ENCODE measurements around the gene CFAP141.

The CFAP141 gene

GRCh38 chr1:154192476-154192875 is 13.7 kb downstream of the CFAP141 start:
- H3K4me3 ChIP-seq (ENCODE audit: low read depth, low read length) = no peak overlapping the region
- DNase-seq (ENCODE audit: low read depth) = no peak
- TF ChIP-seq, protein P1, sequence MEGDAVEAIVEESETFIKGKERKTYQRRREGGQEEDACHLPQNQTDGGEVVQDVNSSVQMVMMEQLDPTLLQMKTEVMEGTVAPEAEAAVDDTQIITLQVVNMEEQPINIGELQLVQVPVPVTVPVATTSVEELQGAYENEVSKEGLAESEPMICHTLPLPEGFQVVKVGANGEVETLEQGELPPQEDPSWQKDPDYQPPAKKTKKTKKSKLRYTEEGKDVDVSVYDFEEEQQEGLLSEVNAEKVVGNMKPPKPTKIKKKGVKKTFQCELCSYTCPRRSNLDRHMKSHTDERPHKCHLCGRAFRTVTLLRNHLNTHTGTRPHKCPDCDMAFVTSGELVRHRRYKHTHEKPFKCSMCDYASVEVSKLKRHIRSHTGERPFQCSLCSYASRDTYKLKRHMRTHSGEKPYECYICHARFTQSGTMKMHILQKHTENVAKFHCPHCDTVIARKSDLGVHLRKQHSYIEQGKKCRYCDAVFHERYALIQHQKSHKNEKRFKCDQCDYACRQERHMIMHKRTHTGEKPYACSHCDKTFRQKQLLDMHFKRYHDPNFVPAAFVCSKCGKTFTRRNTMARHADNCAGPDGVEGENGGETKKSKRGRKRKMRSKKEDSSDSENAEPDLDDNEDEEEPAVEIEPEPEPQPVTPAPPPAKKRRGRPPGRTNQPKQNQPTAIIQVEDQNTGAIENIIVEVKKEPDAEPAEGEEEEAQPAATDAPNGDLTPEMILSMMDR (conservative IDR thresholded peaks at IDR 0.05; ENCODE audit: low read depth, low read length) = no peak

DNA sequence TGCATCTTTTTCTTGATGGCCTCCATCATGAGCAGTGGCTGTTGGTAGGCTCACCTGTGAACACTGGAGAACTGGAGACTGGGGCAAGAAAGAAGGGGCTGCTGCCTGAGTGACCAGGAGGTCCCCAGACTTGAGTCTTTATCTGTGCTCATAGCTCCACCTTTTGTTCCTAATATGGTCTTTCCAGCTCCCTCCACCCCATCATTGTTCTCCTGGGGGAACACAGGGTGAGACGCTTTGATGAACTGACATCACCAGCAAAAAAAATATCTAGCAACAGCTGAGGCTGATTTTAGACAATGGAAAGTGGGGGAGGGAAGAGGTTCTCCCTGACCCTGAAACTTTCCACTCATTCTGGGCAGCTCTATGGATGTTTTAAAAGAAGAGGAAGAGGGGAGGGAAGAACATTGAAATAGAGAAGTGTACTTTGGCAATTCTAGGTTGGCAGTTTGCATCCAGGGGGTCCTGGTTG is 14.1 kb downstream of the CFAP141 start, which contains the start of gene TPM3:
Gene TPM3, minus strand, starts transcription at position 111 of the 472 bp plus-strand sequence. Its CDS starts 82 bp downstream, at position 29.
- no peak within 1 kb of the TSS for H3K4me3 ChIP-seq (ENCODE audit: low read depth, low read length)

GRCh38 chr1:154190550-154190949 is 15.6 kb downstream of the CFAP141 start:
- TF ChIP-seq, protein P1 (conservative IDR thresholded peaks at IDR 0.05; ENCODE audit: low read depth, low read length) = no peak
- H3K4me3 ChIP-seq (ENCODE audit: low read depth, low read length) = no peak overlapping the region

More for the DNA sequence above, 14.1 kb downstream of the CFAP141 start, which contains the start of gene TPM3:
- TF ChIP-seq, protein P1 (conservative IDR thresholded peaks at IDR 0.05; ENCODE audit: low read depth, low read length) = no peak
- no peak for DNase-seq (ENCODE audit: low read depth)

GRCh38 chr1:154186852-154187501 is 19.2 kb downstream of the CFAP141 start:
- DNase-seq (ENCODE audit: low read depth) = no peak
- TF ChIP-seq, protein P1 (conservative IDR thresholded peaks at IDR 0.05; ENCODE audit: low read depth, low read length) = no peak
- H3K4me3 ChIP-seq (ENCODE audit: low read depth, low read length) = no peak overlapping the region

More at GRCh38 chr1:154190550-154190949, 15.6 kb downstream of the CFAP141 start:
- peak; percentile 74 for DNase-seq (ENCODE audit: low read depth)

- H3K4me3 ChIP-seq (ENCODE audit: low read depth, low read length) = no peak overlapping the region
- TF ChIP-seq, protein P1 (conservative IDR thresholded peaks at IDR 0.05; ENCODE audit: low read depth, low read length) = peak; percentile 55
- DNase-seq (ENCODE audit: low read depth) = peak; percentile 58
Measured at GRCh38 chr1:154186177-154186576, 20.0 kb downstream of the CFAP141 start.

GRCh38 chr1:154183046-154183915 is 22.9 kb downstream of the CFAP141 start:
- peak overlapping the region; percentile 96 for H3K4me3 ChIP-seq (ENCODE audit: low read depth, low read length)
- DNase-seq (ENCODE audit: low read depth) = peak; percentile 96
- TF ChIP-seq, protein P1 (conservative IDR thresholded peaks at IDR 0.05; ENCODE audit: low read depth, low read length) = no peak

All from choroid plexus epithelial cell (primary cell).